Superior temporal gyrus (tissue), 1 donor: Measurements from ENCODE around the gene NSD1.
"Not testable (repeated sequence)": the region's sequence is repeated elsewhere in the genome, so short reads cannot be mapped to it uniquely, and the experiment has no call there.

Source experiments
- DNase-seq: peaks from one replicate; pipeline ENCODE4 v3.0.0-alpha.2; 2016; ENCODE audit errors: extremely low spot score

Gene NSD1

GRCh38 chr5:177328545-177329231 is 195.1 kb downstream of the NSD1 start:
- no peak for DNase-seq

DNA sequence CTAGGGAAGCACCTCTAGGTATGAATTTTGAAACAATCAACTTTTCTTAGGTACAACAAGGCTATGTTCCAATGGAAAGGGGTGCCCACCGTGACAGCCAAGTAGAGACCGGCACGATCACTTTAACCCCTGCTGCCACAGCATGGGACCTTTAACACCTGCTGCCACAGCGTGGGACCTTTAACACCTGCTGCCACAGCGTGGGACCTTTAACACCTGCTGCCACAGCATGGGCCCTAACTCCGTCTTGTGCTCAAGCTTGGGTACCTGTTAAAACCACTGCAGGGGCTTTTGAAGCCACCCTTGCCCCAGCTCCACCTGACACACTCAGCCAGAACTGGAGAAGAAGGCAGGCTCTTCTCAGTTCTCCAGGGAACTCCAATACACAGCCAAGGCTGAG is 196.3 kb downstream of the NSD1 start:
- no peak for DNase-seq

DNA sequence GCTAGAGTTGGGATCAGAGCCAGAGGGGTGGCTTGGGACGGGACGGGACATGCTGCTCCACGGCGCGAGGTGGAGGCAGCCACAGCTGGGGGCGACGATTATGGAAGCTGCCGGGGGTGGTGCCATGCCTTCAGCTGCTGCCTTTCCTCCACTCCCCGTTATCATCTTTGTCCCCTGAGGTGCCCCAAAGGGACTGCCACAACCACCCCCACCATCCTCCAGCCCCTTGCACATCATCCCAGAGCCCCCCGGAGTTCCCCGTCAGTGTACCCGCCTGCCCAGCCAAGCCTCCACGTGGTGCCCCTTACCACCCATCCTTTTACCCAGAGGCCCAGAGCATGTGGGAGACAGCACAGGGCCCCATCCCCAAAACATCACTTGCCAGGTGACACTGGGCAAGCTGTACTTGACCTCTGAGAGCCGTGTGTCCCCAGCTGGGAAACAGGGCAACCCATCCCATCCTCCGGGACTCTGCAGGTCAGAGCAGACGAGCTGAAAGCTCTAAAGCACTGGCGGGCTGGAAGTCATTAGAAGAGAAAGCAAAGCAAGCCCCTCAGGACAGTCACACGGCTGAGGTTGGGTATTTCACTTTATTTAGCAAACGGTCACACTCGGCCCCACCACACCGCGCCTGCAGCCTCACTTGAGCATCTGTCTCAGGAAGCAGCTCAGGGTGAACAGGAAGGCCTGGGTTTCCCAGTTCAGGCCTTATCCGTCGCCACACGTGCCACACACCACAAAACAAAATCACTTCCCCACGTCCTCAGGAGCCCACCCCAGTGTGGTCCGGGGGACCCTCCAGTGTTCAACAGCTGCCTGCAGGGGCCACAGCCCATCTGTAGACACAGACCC is 197.6 kb downstream of the NSD1 start:
- DNase-seq: no peak

DNA sequence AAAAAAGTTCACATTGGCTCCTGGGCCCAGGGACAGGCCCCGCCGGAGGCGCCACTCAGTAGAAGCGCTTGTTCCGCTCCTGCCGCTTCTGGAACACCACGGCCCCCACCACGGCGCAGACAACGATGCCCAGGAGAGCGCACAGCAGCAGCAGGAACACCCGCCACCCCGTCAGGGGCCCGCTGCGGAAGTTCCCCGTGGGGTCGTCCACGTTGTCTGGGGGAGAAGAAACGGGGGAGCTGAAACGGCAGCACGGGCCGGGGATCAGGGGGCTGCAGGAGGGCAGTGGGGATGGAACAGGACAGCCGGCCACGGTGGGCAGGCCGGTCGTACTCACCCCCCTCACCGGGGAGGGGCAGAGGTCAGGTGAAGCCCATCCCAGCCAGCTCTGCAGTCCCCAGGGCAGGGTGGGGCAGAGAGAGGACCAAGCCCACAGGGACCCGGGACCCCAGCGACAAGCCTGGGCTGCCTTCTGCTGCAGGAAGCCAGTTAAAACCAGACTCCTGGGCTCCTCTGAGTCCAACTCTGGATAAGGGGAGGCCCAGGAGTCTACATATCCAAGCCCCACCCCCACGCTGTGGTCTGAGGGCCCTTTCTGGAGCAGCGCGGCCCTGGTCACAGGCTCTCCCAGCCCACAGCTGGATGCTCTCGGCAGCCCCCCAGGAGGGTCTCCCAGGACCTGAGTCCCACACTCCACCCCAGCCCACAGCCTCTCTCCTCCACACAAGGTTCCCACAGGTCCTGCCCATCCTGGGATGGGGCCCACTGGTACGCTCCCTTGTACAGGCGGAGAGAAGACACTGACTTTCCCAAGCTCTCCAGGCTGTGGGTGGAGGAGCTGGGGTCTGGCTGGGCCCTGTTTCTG is 198.7 kb downstream of the NSD1 start:
- no peak for DNase-seq

DNA sequence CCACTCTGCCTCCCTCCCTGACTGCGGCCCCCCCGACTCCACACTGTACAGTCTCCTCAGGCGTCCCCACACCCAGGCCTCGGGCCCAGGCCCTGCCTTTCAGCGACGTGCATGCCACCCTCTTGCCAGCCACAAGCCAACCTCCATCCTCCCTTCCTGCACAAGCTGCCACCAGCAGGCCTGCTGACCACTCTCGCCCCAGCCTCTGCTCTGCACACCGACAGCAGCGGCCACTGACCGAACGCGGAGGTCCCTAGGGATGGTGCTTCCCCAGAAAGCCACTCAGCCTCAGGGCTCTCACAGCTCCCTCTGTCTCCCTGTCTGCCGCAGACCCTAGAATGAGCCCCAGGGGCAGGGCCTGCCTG is 199.3 kb downstream of the NSD1 start:
- no peak for DNase-seq

DNA sequence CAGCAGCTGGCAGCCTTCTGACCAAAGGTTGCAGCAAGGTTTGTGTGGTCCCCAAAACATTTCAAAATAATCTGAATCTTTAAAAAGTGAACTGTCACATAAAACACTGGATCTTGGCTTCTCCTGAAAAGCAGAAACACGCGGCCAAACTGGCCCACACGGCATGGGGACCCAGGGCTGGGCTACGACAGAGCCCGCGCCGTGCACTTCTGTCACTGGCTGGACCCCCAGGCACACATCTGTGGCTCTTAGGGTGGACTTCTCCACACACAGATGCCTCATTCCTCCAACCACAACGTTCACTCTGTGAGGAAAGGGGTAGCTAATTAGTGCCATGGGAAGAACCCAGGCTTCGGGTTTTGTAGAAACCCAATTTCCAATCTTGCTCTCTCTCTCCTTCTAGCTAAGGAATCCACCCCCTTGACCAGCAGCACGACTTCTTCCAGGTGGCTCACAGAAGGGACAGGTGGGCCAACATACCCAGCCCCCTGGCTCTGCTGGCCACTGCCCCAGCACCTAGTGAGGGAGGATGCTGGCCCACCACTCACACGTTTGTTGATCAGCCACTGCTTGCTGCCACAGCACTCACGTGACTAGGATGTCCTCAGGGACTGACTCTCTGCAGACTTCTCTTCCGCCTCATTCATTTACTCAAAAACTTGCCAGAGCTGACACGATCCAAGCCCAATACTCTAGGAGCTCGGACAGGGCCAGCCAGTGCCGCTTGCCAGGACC is 200.0 kb downstream of the NSD1 start:
- no peak for DNase-seq

DNA sequence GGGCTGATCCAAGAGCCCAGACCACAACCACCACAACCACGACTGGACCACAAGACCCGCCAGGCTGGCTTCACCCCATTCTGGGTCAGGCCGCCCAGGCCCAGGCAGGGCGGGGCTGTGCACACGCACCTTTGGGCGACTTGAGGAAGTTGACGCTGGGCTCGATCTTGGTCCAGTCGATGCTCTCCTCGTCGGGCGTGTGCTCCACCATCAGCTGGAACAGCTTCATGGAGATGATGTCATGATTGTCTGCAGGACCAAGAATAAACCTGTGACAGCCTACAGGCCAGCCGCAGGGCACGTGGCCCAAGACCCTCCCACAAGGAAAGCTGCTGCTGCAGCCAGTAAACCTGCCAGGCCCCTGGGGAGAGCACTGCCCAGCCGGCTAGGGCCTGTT is 200.6 kb downstream of the NSD1 start:
- DNase-seq: no peak

DNA sequence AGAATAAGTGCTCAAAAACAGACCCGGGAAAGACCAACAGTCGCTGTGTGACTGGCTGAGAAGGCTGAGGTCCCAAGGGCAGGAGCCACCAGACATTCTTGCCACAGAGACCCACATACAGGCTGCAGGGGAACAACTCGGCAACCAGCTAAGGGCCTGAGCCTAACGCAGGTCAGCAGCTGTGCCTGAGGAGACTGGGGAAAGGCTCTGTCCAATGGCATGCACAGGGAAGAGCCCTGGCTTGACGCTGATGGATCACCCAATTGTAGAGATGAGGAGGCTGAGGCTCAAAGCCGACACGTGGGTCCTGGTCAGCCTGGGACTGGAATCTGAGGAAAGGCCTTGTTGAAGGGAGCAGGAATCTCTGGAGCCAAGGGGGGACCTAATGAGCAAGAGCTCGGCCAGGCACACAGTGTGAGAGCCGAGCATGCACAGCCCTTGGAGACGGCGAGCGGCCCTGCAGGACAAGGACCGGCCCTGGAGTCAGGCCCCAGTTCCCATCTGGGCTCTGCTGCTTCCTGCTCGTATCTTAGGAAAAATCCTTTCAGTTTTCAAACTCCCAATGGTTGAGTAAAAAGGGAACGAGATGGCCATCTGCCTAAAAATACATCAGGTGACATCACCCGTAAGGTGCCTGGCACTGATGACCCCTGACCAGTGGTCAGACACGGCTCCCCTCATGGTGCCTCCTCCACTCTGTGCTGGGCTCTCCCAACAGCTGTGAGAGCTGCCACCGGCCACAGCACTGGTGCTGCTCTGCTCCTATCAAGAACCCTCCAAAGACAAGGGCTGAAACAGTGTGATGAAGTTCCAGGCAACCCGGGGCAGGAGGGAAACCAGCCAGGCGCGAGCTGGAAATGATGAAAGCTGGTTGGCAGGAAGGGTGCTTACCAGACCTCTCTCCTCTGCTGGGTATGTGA is 201.5 kb downstream of the NSD1 start:
- DNase-seq: no peak

DNA sequence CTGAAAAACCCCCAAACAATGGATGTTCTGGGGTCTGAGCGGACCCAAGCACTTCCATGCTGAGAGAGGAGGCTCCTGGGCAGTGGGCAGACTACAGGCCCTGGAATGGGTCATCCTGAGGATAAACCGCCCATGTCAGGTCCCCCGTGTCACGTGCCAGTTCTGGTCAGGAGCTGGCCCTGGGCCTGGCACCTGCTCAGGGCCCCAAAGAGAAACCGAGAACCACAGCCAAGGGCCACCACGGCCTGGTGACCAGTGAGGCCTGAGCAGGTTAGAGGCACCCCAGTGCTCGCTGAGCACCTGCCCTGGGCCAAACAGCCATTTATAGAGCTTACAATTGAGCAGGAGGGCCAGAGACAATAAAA is 202.1 kb downstream of the NSD1 start:
- DNase-seq: no peak

DNA sequence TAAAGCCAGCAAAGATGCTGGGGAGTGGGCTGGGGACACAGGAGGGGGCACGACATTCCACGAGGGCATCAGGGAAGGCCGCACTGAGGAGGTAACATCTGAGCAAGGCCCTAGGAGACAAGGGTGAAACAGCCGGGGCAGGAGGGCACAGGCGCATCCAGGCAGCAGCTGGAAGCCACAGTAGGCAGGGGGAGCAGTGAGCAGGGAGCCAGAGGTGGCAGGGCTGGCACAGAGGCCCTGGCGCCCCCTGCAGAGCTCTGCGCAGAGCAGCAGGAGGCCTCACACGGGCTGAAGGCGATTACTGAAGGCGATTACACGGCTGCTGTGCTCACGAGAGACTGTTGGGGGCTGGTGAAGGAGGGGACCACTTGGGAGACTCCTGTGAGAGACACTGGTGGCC is 202.5 kb downstream of the NSD1 start:
- no peak for DNase-seq

GRCh38 chr5:177336603-177337494 is 203.3 kb downstream of the NSD1 start:
- no peak for DNase-seq

GRCh38 chr5:177338251-177339106 is 204.9 kb downstream of the NSD1 start:
- no peak for DNase-seq

- no peak for DNase-seq
Observed at GRCh38 chr5:177339107-177339638, 205.6 kb downstream of the NSD1 start.

DNA sequence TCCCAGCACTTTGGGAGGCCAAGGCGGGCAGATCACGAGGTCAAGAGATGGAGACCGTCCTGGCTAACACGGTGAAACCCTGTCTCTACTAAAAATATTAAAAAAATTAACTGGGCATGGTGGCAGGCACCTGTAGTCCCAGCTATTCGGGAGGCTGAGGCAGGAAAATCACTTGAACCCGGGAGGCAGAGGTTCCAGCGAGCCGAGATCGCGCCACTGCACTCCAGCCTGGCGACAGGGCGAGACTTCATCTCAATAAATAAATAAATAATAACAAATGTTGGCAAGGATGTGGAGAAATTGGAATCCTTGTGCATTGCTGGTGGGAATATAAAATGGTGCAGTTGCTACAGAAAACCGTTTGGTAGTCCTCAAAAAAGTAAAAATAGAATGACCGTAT is 209.4 kb downstream of the NSD1 start:
- DNase-seq: not testable (repeated sequence)

GRCh38 chr5:177343777-177344176 is 210.2 kb downstream of the NSD1 start:
- DNase-seq: no peak

DNA sequence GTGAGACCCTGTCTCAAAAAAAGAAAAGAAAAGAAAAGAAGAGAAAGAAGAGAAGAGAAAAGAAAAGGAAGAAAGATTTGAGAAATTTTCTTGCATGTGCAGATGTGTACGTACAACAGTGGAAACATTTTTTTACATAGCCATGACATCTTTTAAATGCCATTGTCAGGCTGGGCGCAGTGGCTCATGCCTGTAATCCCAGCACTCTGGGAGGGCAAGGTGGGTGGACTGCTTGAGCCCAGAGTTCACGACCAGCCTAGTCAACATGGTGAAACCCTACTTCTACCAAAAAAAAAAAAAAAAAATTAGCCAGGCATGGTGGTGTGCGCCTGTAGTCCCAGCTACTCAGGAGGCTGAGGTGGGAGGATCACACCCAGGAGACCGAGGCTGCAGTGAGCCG is 211.3 kb downstream of the NSD1 start:
- no peak for DNase-seq

DNA sequence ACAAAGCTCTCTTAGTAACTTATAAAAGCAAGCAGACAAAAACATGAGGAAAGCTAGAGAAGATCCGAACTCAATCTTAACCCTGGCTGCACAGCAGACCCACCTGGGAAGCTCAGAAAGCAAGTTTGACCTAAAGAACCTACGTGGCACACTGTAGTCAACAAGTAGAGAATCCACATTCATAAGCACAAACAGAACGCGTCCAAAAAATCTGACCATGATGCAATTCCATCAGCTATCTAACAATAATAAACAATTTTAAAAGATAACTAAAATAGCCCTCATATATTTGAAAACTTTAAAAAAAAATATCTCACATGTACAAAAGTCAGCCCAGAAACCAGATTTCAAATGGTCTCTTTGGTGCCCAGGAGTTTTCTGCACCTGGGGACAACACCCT is 213.2 kb downstream of the NSD1 start:
- no peak for DNase-seq

GRCh38 chr5:177347699-177348098 is 214.1 kb downstream of the NSD1 start:
- no peak for DNase-seq

GRCh38 chr5:177349362-177349647 is 215.7 kb downstream of the NSD1 start:
- no peak for DNase-seq
